Measurements from ENCODE around the gene ZFAND3. TPM values are rescaled to one million over a fixed set of nuclear protein-coding genes. Genes with fewer than 3 reads are reported as not detected.

The ZFAND3 gene
- total and polyA plus RNA-seq, 2 experiments from 2014 or later: 16.9 to 28.2 TPM

DNA sequence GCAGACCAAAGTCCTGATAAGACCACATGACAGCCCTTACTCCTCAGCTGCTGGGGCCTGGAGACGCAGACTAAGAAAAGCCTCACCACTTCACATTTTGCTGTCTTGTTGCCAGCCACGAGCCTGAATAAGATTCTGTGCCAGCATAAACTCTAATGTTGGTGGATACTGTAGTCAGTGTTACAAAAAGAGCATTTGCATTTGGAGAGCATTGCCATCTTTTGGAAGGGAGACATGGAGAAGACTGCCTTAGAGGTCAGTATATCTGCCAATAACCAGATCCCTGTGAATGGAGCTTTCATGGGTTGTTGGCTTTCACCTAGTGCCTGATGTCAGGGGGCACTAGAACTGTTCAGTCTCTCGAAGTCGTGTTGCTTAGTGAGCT, 315.2 kb downstream of the ZFAND3 start:
- no peak overlapping the region for H3K27ac ChIP-seq (ENCODE audit: low read depth)
- Mint-ChIP-seq H3K36me3 (ENCODE audit: low read depth) (peaks cover 4% of the 10 kb centered on the region; the same call in 2 of the 3 replicates), H3K27me3 (ENCODE audit: insufficient read depth, low read depth, poor library complexity) (peaks cover 2% of the 10 kb centered on the region), H3K4me1 (peaks cover 41% of the 10 kb centered on the region), H3K9me3 (no peaks in the 10 kb centered on the region; the same call in 2 of the 3 replicates), H3K27ac (no peak overlapping the region), H3K4me3 (no peak overlapping the region)
- H3K9me2 ChIP-seq (ENCODE audit: insufficient read depth): 0 out of 2 replicates have a peak, but pooled peaks cover 3% of the 10 kb centered on the region
- DNase-seq (ENCODE audit: low spot score) (no peak), ATAC-seq (no peak)
- peaks cover 15% of the 10 kb centered on the region for H3K79me2 ChIP-seq (replicated peaks; ENCODE audit: insufficient read depth)
- no peaks in the 10 kb centered on the region; the same call in 1 of the 2 replicates for H4K20me1 ChIP-seq (replicated peaks; ENCODE audit: insufficient read depth)
- H3F3A ChIP-seq (replicated peaks; ENCODE audit: low read depth): no peaks in the 10 kb centered on the region
- H3K4me3 ChIP-seq: no peak overlapping the region
- H2AFZ ChIP-seq: no peak overlapping the region
- H3K4me1 ChIP-seq (ENCODE audit: insufficient read depth): peaks cover 28% of the 10 kb centered on the region
- H3K4me2 ChIP-seq: no peak overlapping the region
- no peaks in the 10 kb centered on the region for H3K36me3 ChIP-seq (ENCODE audit: insufficient read depth)
- TF ChIP-seq EZH2phosphoT487 (IDR thresholded peaks at IDR 0.05; ENCODE audit: unreplicated experiment) (no peak), NANOG (IDR thresholded peaks at IDR 0.05; ENCODE audit: borderline replicate concordance) (no peak), CREB1 (CRISPR knock-in tag; IDR thresholded peaks at IDR 0.05; ENCODE audit: low read depth) (no peak), EZH2 (IDR thresholded peaks at IDR 0.05; ENCODE audit: low read depth, unreplicated experiment) (no peak)
- TF ChIP-seq, protein P1, sequence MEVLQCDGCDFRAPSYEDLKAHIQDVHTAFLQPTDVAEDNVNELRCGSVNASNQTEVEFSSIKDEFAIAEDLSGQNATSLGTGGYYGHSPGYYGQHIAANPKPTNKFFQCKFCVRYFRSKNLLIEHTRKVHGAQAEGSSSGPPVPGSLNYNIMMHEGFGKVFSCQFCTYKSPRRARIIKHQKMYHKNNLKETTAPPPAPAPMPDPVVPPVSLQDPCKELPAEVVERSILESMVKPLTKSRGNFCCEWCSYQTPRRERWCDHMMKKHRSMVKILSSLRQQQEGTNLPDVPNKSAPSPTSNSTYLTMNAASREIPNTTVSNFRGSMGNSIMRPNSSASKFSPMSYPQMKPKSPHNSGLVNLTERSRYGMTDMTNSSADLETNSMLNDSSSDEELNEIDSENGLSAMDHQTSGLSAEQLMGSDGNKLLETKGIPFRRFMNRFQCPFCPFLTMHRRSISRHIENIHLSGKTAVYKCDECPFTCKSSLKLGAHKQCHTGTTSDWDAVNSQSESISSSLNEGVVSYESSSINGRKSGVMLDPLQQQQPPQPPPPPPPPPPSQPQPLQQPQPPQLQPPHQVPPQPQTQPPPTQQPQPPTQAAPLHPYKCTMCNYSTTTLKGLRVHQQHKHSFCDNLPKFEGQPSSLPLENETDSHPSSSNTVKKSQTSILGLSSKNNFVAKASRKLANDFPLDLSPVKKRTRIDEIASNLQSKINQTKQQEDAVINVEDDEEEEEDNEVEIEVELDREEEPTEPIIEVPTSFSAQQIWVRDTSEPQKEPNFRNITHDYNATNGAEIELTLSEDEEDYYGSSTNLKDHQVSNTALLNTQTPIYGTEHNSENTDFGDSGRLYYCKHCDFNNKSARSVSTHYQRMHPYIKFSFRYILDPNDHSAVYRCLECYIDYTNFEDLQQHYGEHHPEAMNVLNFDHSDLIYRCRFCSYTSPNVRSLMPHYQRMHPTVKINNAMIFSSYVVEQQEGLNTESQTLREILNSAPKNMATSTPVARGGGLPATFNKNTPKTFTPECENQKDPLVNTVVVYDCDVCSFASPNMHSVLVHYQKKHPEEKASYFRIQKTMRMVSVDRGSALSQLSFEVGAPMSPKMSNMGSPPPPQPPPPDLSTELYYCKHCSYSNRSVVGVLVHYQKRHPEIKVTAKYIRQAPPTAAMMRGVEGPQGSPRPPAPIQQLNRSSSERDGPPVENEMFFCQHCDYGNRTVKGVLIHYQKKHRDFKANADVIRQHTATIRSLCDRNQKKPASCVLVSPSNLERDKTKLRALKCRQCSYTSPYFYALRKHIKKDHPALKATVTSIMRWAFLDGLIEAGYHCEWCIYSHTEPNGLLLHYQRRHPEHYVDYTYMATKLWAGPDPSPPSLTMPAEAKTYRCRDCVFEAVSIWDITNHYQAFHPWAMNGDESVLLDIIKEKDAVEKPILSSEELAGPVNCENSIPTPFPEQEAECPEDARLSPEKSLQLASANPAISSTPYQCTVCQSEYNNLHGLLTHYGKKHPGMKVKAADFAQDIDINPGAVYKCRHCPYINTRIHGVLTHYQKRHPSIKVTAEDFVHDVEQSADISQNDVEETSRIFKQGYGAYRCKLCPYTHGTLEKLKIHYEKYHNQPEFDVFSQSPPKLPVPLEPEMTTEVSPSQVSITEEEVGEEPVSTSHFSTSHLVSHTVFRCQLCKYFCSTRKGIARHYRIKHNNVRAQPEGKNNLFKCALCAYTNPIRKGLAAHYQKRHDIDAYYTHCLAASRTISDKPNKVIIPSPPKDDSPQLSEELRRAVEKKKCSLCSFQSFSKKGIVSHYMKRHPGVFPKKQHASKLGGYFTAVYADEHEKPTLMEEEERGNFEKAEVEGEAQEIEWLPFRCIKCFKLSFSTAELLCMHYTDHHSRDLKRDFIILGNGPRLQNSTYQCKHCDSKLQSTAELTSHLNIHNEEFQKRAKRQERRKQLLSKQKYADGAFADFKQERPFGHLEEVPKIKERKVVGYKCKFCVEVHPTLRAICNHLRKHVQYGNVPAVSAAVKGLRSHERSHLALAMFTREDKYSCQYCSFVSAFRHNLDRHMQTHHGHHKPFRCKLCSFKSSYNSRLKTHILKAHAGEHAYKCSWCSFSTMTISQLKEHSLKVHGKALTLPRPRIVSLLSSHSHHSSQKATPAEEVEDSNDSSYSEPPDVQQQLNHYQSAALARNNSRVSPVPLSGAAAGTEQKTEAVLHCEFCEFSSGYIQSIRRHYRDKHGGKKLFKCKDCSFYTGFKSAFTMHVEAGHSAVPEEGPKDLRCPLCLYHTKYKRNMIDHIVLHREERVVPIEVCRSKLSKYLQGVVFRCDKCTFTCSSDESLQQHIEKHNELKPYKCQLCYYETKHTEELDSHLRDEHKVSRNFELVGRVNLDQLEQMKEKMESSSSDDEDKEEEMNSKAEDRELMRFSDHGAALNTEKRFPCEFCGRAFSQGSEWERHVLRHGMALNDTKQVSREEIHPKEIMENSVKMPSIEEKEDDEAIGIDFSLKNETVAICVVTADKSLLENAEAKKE (CRISPR knock-in tag; IDR thresholded peaks at IDR 0.05): no peak
- TF ChIP-seq, protein P2, sequence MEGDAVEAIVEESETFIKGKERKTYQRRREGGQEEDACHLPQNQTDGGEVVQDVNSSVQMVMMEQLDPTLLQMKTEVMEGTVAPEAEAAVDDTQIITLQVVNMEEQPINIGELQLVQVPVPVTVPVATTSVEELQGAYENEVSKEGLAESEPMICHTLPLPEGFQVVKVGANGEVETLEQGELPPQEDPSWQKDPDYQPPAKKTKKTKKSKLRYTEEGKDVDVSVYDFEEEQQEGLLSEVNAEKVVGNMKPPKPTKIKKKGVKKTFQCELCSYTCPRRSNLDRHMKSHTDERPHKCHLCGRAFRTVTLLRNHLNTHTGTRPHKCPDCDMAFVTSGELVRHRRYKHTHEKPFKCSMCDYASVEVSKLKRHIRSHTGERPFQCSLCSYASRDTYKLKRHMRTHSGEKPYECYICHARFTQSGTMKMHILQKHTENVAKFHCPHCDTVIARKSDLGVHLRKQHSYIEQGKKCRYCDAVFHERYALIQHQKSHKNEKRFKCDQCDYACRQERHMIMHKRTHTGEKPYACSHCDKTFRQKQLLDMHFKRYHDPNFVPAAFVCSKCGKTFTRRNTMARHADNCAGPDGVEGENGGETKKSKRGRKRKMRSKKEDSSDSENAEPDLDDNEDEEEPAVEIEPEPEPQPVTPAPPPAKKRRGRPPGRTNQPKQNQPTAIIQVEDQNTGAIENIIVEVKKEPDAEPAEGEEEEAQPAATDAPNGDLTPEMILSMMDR (conservative IDR thresholded peaks at IDR 0.05; ENCODE audit: low read depth in 2 of 2): no peak
- no peaks in the 10 kb centered on the region for H3K27me3 ChIP-seq (ENCODE audit: insufficient read depth)

All from GM23338 (cell line).